Upper lobe of left lung (tissue), 6 donors: Measurements from ENCODE around the gene FAM174A. TPM values are rescaled to one million over a fixed set of nuclear protein-coding genes. Genes with fewer than 3 reads are reported as not detected.

ENCODE experiments used
- ATAC-seq, 2 donors: fragments of 200-7000 bp; cut with Tn5 transposase; one replicate each; pipeline ENCODE4 v1.9.1; 2022; ENCODE audit warnings: mild to moderate bottlenecking in 2 of 2, moderate library complexity in 2 of 2; ENCODE audit not compliant: low FRiP score in 2 of 2
- DNase-seq, 2 donors: peaks; one replicate each; pipeline ENCODE4 v3.0.0-alpha.2; 2019 to 2020
- H3K27ac ChIP-seq, 4 donors: fragments of 200-600 bp; sonication (generic); one replicate each; pipeline ENCODE4 v1.5.1; 2016 to 2019
- H3K27me3 ChIP-seq, 4 donors: fragments of 200-600 bp; sonication (generic); one replicate each; pipeline ENCODE4 v1.5.1; 2017 to 2019
- H3K36me3 ChIP-seq, 4 donors: fragments of 200-600 bp; sonication (generic); one replicate each; pipeline ENCODE4 v1.5.1; 2016 to 2019
- H3K4me1 ChIP-seq, 4 donors: fragments of 200-600 bp; sonication (generic); one replicate each; pipeline ENCODE4 v1.5.1; 2018 to 2019
- H3K4me3 ChIP-seq, 4 donors: fragments of 200-600 bp; sonication (generic); one replicate each; pipeline ENCODE4 v1.5.1; 2017 to 2019; ENCODE audit warnings: mild to moderate bottlenecking in 2 of 4, moderate library complexity in 1 of 4
- H3K9me3 ChIP-seq, 4 donors: fragments of 200-600 bp; sonication (generic); one replicate each; pipeline ENCODE4 v1.5.1; 2018 to 2019
- EP300 ChIP-seq, 4 donors: sonication (generic); formaldehyde crosslinking; IDR thresholded peaks; one replicate each; pipeline ENCODE4 v1.5.1; 2017; ENCODE audit warnings: antibody characterized with exemption in 4 of 4, control low read depth in 2 of 4
- POLR2A ChIP-seq, 4 donors: fragments of 450-650 bp; IDR thresholded peaks; one replicate each; pipeline ENCODE4 v1.5.1; 2016 to 2017; ENCODE audit warnings: antibody characterized with exemption in 4 of 4, mild to moderate bottlenecking in 2 of 4
- POLR2AphosphoS5 ChIP-seq, 2 donors: sonication (generic); formaldehyde crosslinking; IDR thresholded peaks; one replicate each; pipeline ENCODE4 v1.5.1; 2017; ENCODE audit warnings: antibody characterized with exemption in 2 of 2
- WGBS, 2 donors: methylation state at CpG; one replicate each; pipeline ENCODE4 v1.1.5; 2017 to 2018; 5-methylcytosine and 5-hydroxymethylcytosine counted together
- total RNA-seq, 6 donors: library from RNA; depleted of rRNA in 4 of 6; stranded (reverse); fragments of >200 nt in 4 of 6; gene quantifications; one replicate each; pipeline versions ENCODE4 v1.1.0 to v1.2.1, GENCODE V29; 2016 to 2021
- TF ChIP-seq, protein P1 (sequence below), 6 experiments: fragments of 450-650 bp in 4 of 6; fragments of 200-600 bp in 2 of 6; sonication (generic) in 2 of 6; IDR thresholded peaks; one replicate each; pipeline ENCODE4 v1.5.1; 2016 to 2019; ENCODE audit warnings: antibody characterized with exemption in 6 of 6
- donor health status: DM: no; HTN: no; CAD: no; lungs with moderate emphysema.
- donor health status: DM: no; HTN: yes; CAD: no; lungs with severe emphysema.

The FAM174A gene
- total RNA-seq, 6 donors from 2014 or later = 24.3 to 93.0 (median 51.7) TPM

DNA sequence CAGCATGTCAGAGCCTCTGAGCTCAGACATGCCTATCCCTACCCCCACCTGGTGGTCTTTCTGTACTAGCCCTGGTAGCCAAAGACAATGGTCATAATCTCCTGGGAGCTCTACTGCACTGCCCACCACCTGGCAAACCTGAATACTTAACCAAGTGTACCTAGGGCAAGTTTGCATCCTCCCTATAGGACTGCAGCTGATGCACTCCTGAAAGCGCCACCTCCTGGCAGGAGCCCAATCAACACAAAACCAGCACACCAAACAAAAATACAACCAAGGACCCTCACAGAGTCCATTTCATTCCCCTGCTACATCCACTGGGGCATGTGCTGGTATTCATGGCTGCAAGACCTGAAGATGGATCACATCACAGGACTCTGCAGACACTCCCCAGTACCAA, 14.8 kb upstream of the FAM174A start:
- H3K9me3 ChIP-seq = no peaks in the 10 kb centered on the region
- TF ChIP-seq, protein P1, sequence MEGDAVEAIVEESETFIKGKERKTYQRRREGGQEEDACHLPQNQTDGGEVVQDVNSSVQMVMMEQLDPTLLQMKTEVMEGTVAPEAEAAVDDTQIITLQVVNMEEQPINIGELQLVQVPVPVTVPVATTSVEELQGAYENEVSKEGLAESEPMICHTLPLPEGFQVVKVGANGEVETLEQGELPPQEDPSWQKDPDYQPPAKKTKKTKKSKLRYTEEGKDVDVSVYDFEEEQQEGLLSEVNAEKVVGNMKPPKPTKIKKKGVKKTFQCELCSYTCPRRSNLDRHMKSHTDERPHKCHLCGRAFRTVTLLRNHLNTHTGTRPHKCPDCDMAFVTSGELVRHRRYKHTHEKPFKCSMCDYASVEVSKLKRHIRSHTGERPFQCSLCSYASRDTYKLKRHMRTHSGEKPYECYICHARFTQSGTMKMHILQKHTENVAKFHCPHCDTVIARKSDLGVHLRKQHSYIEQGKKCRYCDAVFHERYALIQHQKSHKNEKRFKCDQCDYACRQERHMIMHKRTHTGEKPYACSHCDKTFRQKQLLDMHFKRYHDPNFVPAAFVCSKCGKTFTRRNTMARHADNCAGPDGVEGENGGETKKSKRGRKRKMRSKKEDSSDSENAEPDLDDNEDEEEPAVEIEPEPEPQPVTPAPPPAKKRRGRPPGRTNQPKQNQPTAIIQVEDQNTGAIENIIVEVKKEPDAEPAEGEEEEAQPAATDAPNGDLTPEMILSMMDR (IDR thresholded peaks at IDR 0.05) = no peak
- TF ChIP-seq EP300 (IDR thresholded peaks at IDR 0.05) = no peak
- TF ChIP-seq POLR2AphosphoS5 (IDR thresholded peaks at IDR 0.05) = no peak
- no peak for TF ChIP-seq POLR2A (IDR thresholded peaks at IDR 0.05)
- no peak overlapping the region for H3K4me3 ChIP-seq
- no peaks in the 10 kb centered on the region for H3K4me1 ChIP-seq
- no peak for DNase-seq
- WGBS, 2 donors = 83 to 88% methylated on average over 1 of the region's 1 CpG
- no peaks in the 10 kb centered on the region for H3K36me3 ChIP-seq
- H3K27ac ChIP-seq = no peak overlapping the region
- no peak for ATAC-seq
- no peaks in the 10 kb centered on the region for H3K27me3 ChIP-seq

DNA sequence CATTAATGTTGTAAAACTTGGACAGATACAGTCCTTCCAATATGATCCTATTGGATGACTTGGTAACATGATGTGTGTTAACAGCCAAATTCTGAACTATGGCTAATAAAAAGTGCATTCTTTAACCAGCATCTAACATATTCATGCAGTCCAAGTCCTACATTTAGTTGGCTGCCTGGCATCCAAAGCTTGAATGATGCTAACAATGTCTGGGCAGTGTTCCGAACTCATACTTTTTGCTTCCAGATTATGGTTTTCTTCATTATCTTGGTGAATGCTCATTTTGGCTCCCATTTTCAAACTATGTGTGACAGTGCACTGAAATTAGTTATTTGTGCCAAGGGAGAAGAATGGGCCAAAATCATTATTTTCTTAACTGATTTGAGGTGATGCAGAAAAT, 2.8 kb downstream of the FAM174A start:
- no peaks in the 10 kb centered on the region for H3K9me3 ChIP-seq
- WGBS, 2 donors = 81 to 85% methylated on average over 1 of the region's 1 CpG
- TF ChIP-seq, protein P1 (IDR thresholded peaks at IDR 0.05) = no peak
- TF ChIP-seq POLR2AphosphoS5 (IDR thresholded peaks at IDR 0.05) (no peak), EP300 (IDR thresholded peaks at IDR 0.05) (no peak), POLR2A (IDR thresholded peaks at IDR 0.05) (no peak)

DNA sequence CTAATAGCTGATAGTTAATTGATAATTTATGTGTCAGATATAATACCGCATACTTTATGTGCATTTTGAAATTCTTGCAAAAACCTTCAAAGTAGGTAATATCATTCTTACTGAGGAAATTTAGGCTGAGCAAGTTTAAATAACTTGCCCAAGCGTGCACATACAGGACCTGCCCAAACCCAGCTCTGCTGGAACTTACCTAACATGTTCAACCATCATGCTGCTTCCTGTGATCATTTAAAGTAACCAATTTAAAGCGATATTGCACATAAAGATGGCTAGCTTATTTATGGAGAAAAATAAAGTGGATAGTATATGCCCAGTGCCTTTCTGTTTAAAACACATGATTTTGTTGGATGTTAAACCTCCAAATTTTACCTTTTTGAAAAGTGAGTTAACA, 4.3 kb downstream of the FAM174A start:
- TF ChIP-seq POLR2A (IDR thresholded peaks at IDR 0.05) = no peak
- no peak for TF ChIP-seq POLR2AphosphoS5 (IDR thresholded peaks at IDR 0.05)
- no peak for TF ChIP-seq EP300 (IDR thresholded peaks at IDR 0.05)
- DNase-seq (no peak), ATAC-seq (no peak)
- Histone ChIP-seq H3K36me3 (no peaks in the 10 kb centered on the region), H3K27ac (no peak overlapping the region), H3K4me1 (peaks cover 17 to 32% (median 21%) of the 10 kb centered on the region in 4 donors), H3K27me3 (no peaks in the 10 kb centered on the region), H3K9me3 (no peaks in the 10 kb centered on the region), H3K4me3 (no peak overlapping the region)
- 91% methylated on average over 3 of the region's 3 CpGs for WGBS, 2 donors

More for the DNA sequence above, 2.8 kb downstream of the FAM174A start:
- H3K4me1 ChIP-seq = peaks cover 17 to 36% (median 22%) of the 10 kb centered on the region in 4 donors
- DNase-seq = no peak
- H3K27ac ChIP-seq = no peak overlapping the region
- no peaks in the 10 kb centered on the region for H3K36me3 ChIP-seq
- no peak overlapping the region for H3K4me3 ChIP-seq
- ATAC-seq = no peak
- no peaks in the 10 kb centered on the region for H3K27me3 ChIP-seq

DNA sequence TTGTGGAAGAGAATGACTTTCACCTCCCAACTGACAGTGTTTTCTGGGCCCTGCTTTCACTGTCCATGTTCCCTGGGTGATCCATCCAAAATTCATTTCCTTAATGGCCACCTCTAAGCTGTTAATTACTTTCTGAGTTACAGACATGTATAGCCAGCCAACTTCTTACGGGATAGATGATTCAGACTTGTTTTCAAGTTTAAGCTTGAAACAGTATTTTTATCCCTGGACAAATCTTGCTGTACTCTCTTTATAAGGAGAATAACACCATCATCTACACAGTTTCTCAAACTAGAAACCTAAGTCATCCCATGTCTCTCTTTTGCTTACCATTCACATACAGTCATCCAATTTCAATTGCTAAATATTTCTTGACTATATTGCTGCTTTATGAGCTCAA, 6.9 kb downstream of the FAM174A start:
- no peak for TF ChIP-seq POLR2A (IDR thresholded peaks at IDR 0.05)
- TF ChIP-seq EP300 (IDR thresholded peaks at IDR 0.05) = no peak
- TF ChIP-seq, protein P1 (IDR thresholded peaks at IDR 0.05) = no peak
- TF ChIP-seq POLR2AphosphoS5 (IDR thresholded peaks at IDR 0.05) = no peak
- DNase-seq = no peak

DNA sequence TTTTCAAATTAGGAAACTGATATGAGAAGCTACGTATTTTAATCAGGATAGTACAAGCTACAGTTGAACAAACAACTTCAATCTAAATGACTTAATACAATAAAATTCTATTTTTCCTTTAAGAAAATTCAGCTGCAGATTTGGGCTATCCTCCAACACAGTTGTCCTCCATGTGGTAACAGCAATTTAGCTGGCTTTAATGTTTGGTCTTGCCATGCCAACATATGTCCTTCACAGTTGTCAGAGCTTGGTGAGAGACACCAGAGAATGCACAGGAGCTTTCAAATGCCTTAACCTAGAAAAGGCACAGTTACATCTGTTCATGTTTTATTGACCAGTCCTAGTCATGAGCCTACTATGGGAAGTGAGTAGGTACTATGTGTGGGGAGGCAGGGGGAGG, 10.8 kb downstream of the FAM174A start:
- no peaks in the 10 kb centered on the region for H3K36me3 ChIP-seq
- no peaks in the 10 kb centered on the region for H3K27me3 ChIP-seq
- H3K27ac ChIP-seq = no peak overlapping the region
- 85 to 89% methylated on average over 1 of the region's 1 CpG for WGBS, 2 donors
- TF ChIP-seq EP300 (IDR thresholded peaks at IDR 0.05) (no peak), POLR2A (IDR thresholded peaks at IDR 0.05) (no peak), POLR2AphosphoS5 (IDR thresholded peaks at IDR 0.05) (no peak)
- TF ChIP-seq, protein P1 (IDR thresholded peaks at IDR 0.05) = no peak
- ATAC-seq = no peak
- H3K4me3 ChIP-seq = no peak overlapping the region
- H3K4me1 ChIP-seq = peaks cover 0 to 2% (median under 1%) of the 10 kb centered on the region in 4 donors
- no peak for DNase-seq
- H3K9me3 ChIP-seq = no peaks in the 10 kb centered on the region

More for the DNA sequence above, 6.9 kb downstream of the FAM174A start:
- Histone ChIP-seq H3K27me3 (no peaks in the 10 kb centered on the region), H3K4me1 (peaks cover 5 to 18% (median 8%) of the 10 kb centered on the region in 4 donors), H3K9me3 (no peaks in the 10 kb centered on the region), H3K4me3 (no peak overlapping the region), H3K27ac (no peak overlapping the region), H3K36me3 (no peaks in the 10 kb centered on the region)
- 88 to 100% methylated on average over 1 of the region's 1 CpG for whole genome bisulfite sequencing, 2 donors
- no peak for ATAC-seq
